ENCODE data around the gene CHN1. TPM values are rescaled to one million over a fixed set of nuclear protein-coding genes. Genes with fewer than 3 reads are reported as not detected.
A peak's percentile ranks its signal among the peaks of the same experiment; 100 is the strongest.

CHN1 gene
- total RNA-seq, 4 donors from 2014 or later, result 2.7 to 6.1 (median 3.4) TPM

DNA sequence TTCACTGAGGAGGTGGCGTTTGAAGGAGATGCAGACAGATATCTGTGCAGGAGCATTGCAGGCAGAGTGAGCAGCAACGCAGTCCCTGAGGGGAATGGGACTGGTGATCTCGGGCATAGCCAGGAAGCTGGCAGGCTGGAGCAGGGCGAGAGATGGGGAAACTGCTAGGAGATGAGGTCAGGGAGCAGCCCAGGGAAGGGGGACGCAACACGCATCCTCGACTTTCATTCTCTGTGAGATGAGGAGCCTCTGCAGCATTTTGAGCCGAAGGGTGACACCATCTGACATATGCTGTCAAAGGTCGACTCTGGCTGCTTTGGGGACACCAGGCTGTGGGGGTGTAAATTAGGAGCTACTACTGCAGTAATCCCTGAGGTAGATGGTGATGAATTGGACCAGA is 236.6 kb downstream of the CHN1 start:
- DNase-seq (ENCODE audit: low spot score in 2 of 2), result peak in 1 of 2 donors; percentile 75
- H3K4me3 ChIP-seq (ENCODE audit: low read depth, poor library complexity, severe bottlenecking), result no peak overlapping the region
- TF ChIP-seq, protein P1, sequence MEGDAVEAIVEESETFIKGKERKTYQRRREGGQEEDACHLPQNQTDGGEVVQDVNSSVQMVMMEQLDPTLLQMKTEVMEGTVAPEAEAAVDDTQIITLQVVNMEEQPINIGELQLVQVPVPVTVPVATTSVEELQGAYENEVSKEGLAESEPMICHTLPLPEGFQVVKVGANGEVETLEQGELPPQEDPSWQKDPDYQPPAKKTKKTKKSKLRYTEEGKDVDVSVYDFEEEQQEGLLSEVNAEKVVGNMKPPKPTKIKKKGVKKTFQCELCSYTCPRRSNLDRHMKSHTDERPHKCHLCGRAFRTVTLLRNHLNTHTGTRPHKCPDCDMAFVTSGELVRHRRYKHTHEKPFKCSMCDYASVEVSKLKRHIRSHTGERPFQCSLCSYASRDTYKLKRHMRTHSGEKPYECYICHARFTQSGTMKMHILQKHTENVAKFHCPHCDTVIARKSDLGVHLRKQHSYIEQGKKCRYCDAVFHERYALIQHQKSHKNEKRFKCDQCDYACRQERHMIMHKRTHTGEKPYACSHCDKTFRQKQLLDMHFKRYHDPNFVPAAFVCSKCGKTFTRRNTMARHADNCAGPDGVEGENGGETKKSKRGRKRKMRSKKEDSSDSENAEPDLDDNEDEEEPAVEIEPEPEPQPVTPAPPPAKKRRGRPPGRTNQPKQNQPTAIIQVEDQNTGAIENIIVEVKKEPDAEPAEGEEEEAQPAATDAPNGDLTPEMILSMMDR (IDR thresholded peaks at IDR 0.05), result no peak
- no peak for TF ChIP-seq POLR2A (IDR thresholded peaks at IDR 0.05)
- 75 to 79% methylated on average over 9 of the region's 9 CpGs for WGBS, 2 donors
- intact Hi-C loops (cut with DNase I; ENCODE audit: low total_unique reads), result no loop called here

GRCh38 chr2:174766271-174766670 is 238.9 kb downstream of the CHN1 start:
- TF ChIP-seq, protein P1 (IDR thresholded peaks at IDR 0.05), result no peak
- no peak for TF ChIP-seq POLR2A (IDR thresholded peaks at IDR 0.05)
- DNase-seq (ENCODE audit: low spot score in 2 of 2), result no peak
- intact Hi-C loops (cut with DNase I; ENCODE audit: low total_unique reads), result no loop called here
- no peak overlapping the region for H3K4me3 ChIP-seq (ENCODE audit: low read depth, poor library complexity, severe bottlenecking)
- 48 to 52% methylated on average over 1 of the region's 1 CpG for WGBS, 2 donors

GRCh38 chr2:174765576-174765975 is 239.6 kb downstream of the CHN1 start:
- DNase-seq (ENCODE audit: low spot score in 2 of 2), result peak in 1 of 2 donors; percentile 73
- WGBS, 2 donors, result 74% methylated on average over 4 of the region's 4 CpGs
- H3K4me3 ChIP-seq (ENCODE audit: low read depth, poor library complexity, severe bottlenecking), result no peak overlapping the region
- intact Hi-C loops (cut with DNase I; ENCODE audit: low total_unique reads), result no loop called here
- no peak for TF ChIP-seq POLR2A (IDR thresholded peaks at IDR 0.05)
- TF ChIP-seq, protein P1 (IDR thresholded peaks at IDR 0.05), result no peak

GRCh38 chr2:174764280-174765255 is 240.6 kb downstream of the CHN1 start, which contains the start of gene CHRNA1:
Gene CHRNA1, minus strand, starts transcription at chr2:174764472. Its CDS starts 78 bp downstream, at chr2:174764394.
- 86 to 87% methylated on average over 13 of the region's 13 CpGs for WGBS, 2 donors
- H3K4me3 ChIP-seq (ENCODE audit: low read depth, poor library complexity, severe bottlenecking), result no peak within 1 kb of the TSS
- intact Hi-C loops (cut with DNase I; ENCODE audit: low total_unique reads), result no loop called here
- TF ChIP-seq, protein P1 (IDR thresholded peaks at IDR 0.05), result no peak
- TF ChIP-seq POLR2A (IDR thresholded peaks at IDR 0.05), result no peak
- peak in 1 of 2 donors; percentile 60 for DNase-seq (ENCODE audit: low spot score in 2 of 2)

DNA sequence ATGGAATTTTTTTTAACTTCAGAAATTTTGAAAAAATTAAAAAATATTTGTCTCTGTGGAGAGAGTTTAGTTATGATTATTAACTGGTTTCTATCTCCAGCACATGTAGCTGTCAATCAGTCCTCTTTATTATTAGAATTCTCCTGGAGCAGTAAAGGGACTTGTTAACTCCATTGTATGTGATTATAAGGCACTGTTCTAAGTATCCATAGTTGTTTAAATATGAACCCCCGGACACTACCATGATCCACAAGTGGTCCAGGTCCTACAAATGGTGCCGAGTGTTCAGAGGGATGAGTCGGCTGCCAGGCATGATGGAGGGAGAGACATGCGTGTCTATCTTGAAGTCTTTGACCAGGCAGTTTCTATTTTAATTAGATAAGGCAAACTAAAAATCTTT is 241.4 kb downstream of the CHN1 start:
- TF ChIP-seq POLR2A (IDR thresholded peaks at IDR 0.05), result no peak
- TF ChIP-seq, protein P1 (IDR thresholded peaks at IDR 0.05), result no peak
- H3K4me3 ChIP-seq (ENCODE audit: low read depth, poor library complexity, severe bottlenecking), result no peak overlapping the region
- intact Hi-C loops (cut with DNase I; ENCODE audit: low total_unique reads), result no loop called here

More for the DNA sequence above, 241.4 kb downstream of the CHN1 start:
- WGBS, 2 donors, result 93 to 95% methylated on average over 4 of the region's 4 CpGs
- DNase-seq (ENCODE audit: low spot score in 2 of 2), result peak in 1 of 2 donors; percentile 13
